Activated CD8-positive, alpha-beta T cell treated with anti-CD3 and anti-CD28 coated beads for 36 hours (primary cell): ENCODE data around the gene RCAN2. TPM values are rescaled to one million over a fixed set of nuclear protein-coding genes. Genes with fewer than 3 reads are reported as not detected.

Experiments
- ATAC-seq: fragments of 200-7000 bp; cut with Tn5 transposase; one replicate; pipeline ENCODE4 v1.10.0; 2021; ENCODE audit warnings: mild to moderate bottlenecking, moderate library complexity
- CTCF ChIA-PET: fragments of 350-600 bp; sonication (Branson Sonifier 250); formaldehyde crosslinking; loops from one replicate; lab custom pipeline; 2021; ENCODE audit warnings: antibody characterized with exemption; lab: Charles Lee
- POLR2A ChIA-PET: fragments of 350-600 bp; sonication (Branson Sonifier 250); formaldehyde crosslinking; loops from one replicate; lab custom pipeline; 2021; ENCODE audit warnings: antibody characterized with exemption; lab: Charles Lee
- DNase-seq: peaks from one replicate; pipeline ENCODE4 v3.0.0-alpha.2; 2020
- H3K27ac Mint-ChIP-seq: one replicate; pipeline ENCODE4 v1.8.0; 2021; ENCODE audit warnings: mild to moderate bottlenecking, mixed read lengths
- H3K27me3 Mint-ChIP-seq: one replicate; pipeline ENCODE4 v1.8.0; 2021; ENCODE audit warnings: mixed read lengths
- H3K36me3 Mint-ChIP-seq: one replicate; pipeline ENCODE4 v1.8.0; 2021; ENCODE audit warnings: low read depth, mixed read lengths
- H3K4me1 Mint-ChIP-seq: one replicate; pipeline ENCODE4 v1.8.0; 2021; ENCODE audit warnings: low read depth, mixed read lengths
- H3K4me3 Mint-ChIP-seq: one replicate; pipeline ENCODE4 v1.8.0; 2021; ENCODE audit warnings: mild to moderate bottlenecking, moderate library complexity, mixed read lengths
- H3K9me3 Mint-ChIP-seq: one replicate; pipeline ENCODE4 v1.8.0; 2021; ENCODE audit warnings: mixed read lengths
- intact Hi-C: fragments of 100-400 bp; cut with micrococcal nuclease; formaldehyde crosslinking; loops from one replicate; pipeline ENCODE4 v1.10.0; 2022
- total RNA-seq, 2 experiments: library from RNA; stranded (reverse); gene quantifications; one replicate each; pipeline ENCODE4 v1.2.3, GENCODE V29; 2021
- TF ChIP-seq, protein P1 (sequence below): fragments of 200-600 bp; IDR thresholded peaks from one replicate; pipeline ENCODE4 v1.8.0; 2022; ENCODE audit warnings: antibody characterized with exemption, mild to moderate bottlenecking

Gene RCAN2
- total RNA-seq, 2 experiments from 2014 or later, result not detected

DNA sequence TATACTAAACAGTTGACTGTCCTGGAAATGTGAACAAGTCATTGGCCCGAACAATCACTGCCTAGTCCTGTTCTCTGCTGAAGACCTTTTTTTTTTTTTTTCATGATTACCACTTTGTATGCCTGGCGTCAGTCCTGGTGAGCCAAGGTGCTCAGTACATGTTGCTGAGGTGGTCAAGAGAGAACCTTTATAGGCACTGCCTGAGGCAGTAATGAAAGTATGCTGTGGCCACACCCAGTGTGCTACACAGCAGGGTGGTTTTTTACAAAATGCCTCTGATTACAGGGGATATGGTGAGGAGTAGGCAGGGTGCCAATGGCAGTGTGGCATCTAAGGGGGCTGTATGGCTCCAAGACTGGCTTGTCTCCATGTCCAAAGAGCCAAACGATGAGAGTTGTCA, 185.4 kb downstream of the RCAN2 start:
- Mint-ChIP-seq H3K9me3 (no peaks in the 10 kb centered on the region), H3K4me1 (no peaks in the 10 kb centered on the region), H3K36me3 (no peaks in the 10 kb centered on the region), H3K27ac (no peak overlapping the region), H3K27me3 (peaks cover 15% of the 10 kb centered on the region), H3K4me3 (no peak overlapping the region)
- TF ChIP-seq, protein P1, sequence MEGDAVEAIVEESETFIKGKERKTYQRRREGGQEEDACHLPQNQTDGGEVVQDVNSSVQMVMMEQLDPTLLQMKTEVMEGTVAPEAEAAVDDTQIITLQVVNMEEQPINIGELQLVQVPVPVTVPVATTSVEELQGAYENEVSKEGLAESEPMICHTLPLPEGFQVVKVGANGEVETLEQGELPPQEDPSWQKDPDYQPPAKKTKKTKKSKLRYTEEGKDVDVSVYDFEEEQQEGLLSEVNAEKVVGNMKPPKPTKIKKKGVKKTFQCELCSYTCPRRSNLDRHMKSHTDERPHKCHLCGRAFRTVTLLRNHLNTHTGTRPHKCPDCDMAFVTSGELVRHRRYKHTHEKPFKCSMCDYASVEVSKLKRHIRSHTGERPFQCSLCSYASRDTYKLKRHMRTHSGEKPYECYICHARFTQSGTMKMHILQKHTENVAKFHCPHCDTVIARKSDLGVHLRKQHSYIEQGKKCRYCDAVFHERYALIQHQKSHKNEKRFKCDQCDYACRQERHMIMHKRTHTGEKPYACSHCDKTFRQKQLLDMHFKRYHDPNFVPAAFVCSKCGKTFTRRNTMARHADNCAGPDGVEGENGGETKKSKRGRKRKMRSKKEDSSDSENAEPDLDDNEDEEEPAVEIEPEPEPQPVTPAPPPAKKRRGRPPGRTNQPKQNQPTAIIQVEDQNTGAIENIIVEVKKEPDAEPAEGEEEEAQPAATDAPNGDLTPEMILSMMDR, result no peak
- intact Hi-C loops, result no loop called here
- ATAC-seq, result no peak
- ChIA-PET CTCF (no interaction called here), POLR2A (no interaction called here)
- no peak for DNase-seq

DNA sequence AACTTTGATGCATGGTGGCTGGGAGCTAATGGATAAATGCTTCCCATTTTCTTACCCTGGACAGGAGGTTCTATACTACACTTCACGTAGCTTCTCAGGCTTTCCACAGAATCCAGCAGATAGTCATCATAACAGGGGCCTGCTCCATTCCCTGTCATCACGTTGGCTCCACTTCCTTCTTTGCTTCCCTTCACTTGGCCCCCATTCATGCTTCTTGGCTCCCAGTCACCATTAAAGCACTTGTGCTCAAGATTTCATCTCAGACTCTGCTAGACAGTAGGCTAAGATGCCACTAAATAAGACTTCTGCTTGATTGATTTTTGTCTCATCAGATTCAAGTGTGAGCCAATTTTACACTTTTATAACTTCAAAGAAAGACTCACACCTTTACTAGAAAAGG, 186.0 kb downstream of the RCAN2 start:
- ChIA-PET CTCF (no interaction called here), POLR2A (no interaction called here)
- ATAC-seq (no peak), DNase-seq (no peak)
- Mint-ChIP-seq H3K9me3 (no peaks in the 10 kb centered on the region), H3K27me3 (peaks cover 15% of the 10 kb centered on the region), H3K27ac (no peak overlapping the region), H3K36me3 (no peaks in the 10 kb centered on the region), H3K4me1 (no peaks in the 10 kb centered on the region), H3K4me3 (no peak overlapping the region)
- intact Hi-C loops, result no loop called here
- TF ChIP-seq, protein P1, result no peak

DNA sequence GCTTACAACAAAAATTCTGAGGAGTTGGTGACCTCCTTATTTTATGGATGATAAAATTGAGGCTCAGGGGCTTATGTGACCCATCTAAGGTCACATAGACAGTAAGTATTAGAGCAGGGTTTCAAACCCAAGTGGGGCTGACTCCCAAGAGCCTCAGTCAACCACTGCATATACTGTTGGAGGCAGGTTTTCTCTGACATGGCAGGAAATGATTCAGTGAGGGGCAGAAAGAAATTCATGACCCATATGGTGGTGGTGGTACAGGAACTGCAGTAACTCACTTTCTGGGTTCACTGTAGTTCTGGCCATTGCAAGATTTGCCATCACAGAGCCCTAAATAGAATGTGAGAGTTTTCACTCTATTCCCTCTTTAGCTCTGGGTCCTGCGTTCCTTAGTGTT, 188.4 kb downstream of the RCAN2 start:
- H3K4me1 Mint-ChIP-seq, result no peaks in the 10 kb centered on the region
- H3K27me3 Mint-ChIP-seq, result peaks cover 9% of the 10 kb centered on the region
- TF ChIP-seq, protein P1, result no peak
- H3K9me3 Mint-ChIP-seq, result no peaks in the 10 kb centered on the region
- no peak for ATAC-seq
- POLR2A ChIA-PET, result no interaction called here
- H3K27ac Mint-ChIP-seq, result no peak overlapping the region
- no peak for DNase-seq
- CTCF ChIA-PET, result no interaction called here
- intact Hi-C loops, result no loop called here
- H3K36me3 Mint-ChIP-seq, result no peaks in the 10 kb centered on the region
- no peak overlapping the region for H3K4me3 Mint-ChIP-seq

DNA sequence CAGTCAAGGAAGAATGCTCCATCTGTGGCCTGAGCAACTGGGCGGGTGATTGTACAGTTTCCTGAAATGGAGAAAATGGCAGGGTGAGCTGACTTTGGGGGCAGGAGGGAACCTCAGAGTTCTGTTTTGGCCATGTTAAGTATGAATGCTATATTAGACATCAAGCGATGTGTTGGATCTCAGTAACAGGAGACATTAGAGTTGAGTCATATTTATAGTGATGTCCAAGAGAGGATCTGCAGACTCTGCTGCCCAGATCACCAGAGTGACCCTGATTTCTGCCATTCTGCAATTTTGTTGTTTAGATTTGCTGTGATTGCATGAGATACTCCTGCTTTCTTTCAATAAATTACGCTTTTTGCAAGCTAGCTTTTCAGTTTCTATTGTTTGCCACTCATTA, 189.1 kb downstream of the RCAN2 start:
- Mint-ChIP-seq H3K4me3 (no peak overlapping the region), H3K9me3 (no peaks in the 10 kb centered on the region), H3K4me1 (no peaks in the 10 kb centered on the region), H3K36me3 (no peaks in the 10 kb centered on the region), H3K27ac (no peak overlapping the region), H3K27me3 (peaks cover 10% of the 10 kb centered on the region)
- POLR2A ChIA-PET, result no interaction called here
- TF ChIP-seq, protein P1, result no peak
- DNase-seq (no peak), ATAC-seq (no peak)
- intact Hi-C loops, result no loop called here
- CTCF ChIA-PET, result no interaction called here

DNA sequence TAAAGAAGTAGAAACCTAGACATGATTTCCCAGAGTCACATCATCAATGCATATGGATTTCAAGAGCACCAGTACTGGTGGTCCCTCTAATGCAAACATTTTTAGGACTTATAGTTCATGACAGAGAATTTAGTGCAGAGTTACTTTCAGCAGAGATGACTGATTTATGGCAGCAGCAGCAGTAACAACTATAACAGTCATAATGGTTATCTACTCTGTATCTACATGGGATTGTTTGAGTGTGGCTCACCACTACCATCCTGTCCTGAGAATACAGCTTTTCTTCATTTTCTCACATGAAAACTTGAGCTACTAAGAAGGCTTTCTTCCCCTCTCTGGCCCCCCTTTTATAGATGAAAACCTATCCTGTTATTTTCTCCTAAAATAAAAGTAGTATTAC, 192.0 kb downstream of the RCAN2 start:
- H3K4me3 Mint-ChIP-seq, result no peak overlapping the region
- DNase-seq (no peak), ATAC-seq (no peak)
- H3K27ac Mint-ChIP-seq, result no peak overlapping the region
- POLR2A ChIA-PET, result no interaction called here
- H3K9me3 Mint-ChIP-seq, result no peaks in the 10 kb centered on the region
- TF ChIP-seq, protein P1, result no peak
- no peaks in the 10 kb centered on the region for H3K4me1 Mint-ChIP-seq
- no peaks in the 10 kb centered on the region for H3K36me3 Mint-ChIP-seq
- intact Hi-C loops, result no loop called here
- peaks cover 14% of the 10 kb centered on the region for H3K27me3 Mint-ChIP-seq
- CTCF ChIA-PET, result no interaction called here
